Astrocyte (in vitro differentiated cells and primary cell): ENCODE measurements around the gene CFAP57. TPM values are rescaled to one million over a fixed set of nuclear protein-coding genes. Genes with fewer than 3 reads are reported as not detected.

Experiments
- DNase-seq: peaks from one replicate; pipeline ENCODE4 v3.0.0-alpha.2; 2010; ENCODE audit warnings: low read depth
- FAIRE-seq: peaks from 2 replicates; lab custom pipeline; 2011; peaks lifted over from hg19 to GRCh38; lab: Jason Lieb, UNC
- H2AFZ ChIP-seq: 2 replicates; pipeline ENCODE4 v1.6.0; 2012; ENCODE audit warnings: low read depth, low read length, inconsistent platforms
- H3K27ac ChIP-seq: 2 replicates; pipeline ENCODE4 v1.5.1; 2011; ENCODE audit warnings: low read depth, low read length, inconsistent platforms
- H3K27me3 ChIP-seq: 2 replicates; pipeline ENCODE4 v1.6.0; 2011; ENCODE audit warnings: low read length, inconsistent platforms; ENCODE audit not compliant: insufficient read depth
- H3K36me3 ChIP-seq: 2 replicates; pipeline ENCODE4 v1.5.1; 2011; ENCODE audit warnings: low read length, inconsistent platforms; ENCODE audit not compliant: insufficient read depth
- H3K4me1 ChIP-seq: 2 replicates; pipeline ENCODE4 v1.5.1; 2011; ENCODE audit warnings: low read length, inconsistent platforms; ENCODE audit not compliant: insufficient read depth
- H3K4me2 ChIP-seq: 2 replicates; pipeline ENCODE4 v1.6.0; 2012; ENCODE audit warnings: low read length, inconsistent platforms
- H3K4me3 ChIP-seq: 2 replicates; pipeline ENCODE4 v1.5.1; 2011; ENCODE audit warnings: low read depth, mild to moderate bottlenecking, low read length, inconsistent platforms; ENCODE audit not compliant: insufficient read depth
- H3K79me2 ChIP-seq: 2 replicates; pipeline ENCODE4 v1.6.0; 2012; ENCODE audit warnings: mild to moderate bottlenecking, low read length, inconsistent platforms; ENCODE audit not compliant: insufficient read depth
- H3K9ac ChIP-seq: 2 replicates; pipeline ENCODE4 v1.6.0; 2012; ENCODE audit warnings: mild to moderate bottlenecking, low read length, inconsistent platforms
- H3K9me3 ChIP-seq: 2 replicates; pipeline ENCODE4 v1.5.1; 2012; ENCODE audit warnings: low read depth, mild to moderate bottlenecking, low read length, inconsistent platforms; ENCODE audit not compliant: insufficient read depth
- H4K20me1 ChIP-seq: 2 replicates; pipeline ENCODE4 v1.6.0; 2012; ENCODE audit warnings: low read length, inconsistent platforms; ENCODE audit not compliant: insufficient read depth
- H3K27ac Mint-ChIP-seq: one replicate; pipeline ENCODE4 v1.8.0; 2021; ENCODE audit warnings: mild to moderate bottlenecking, mixed read lengths; ENCODE audit not compliant: unreplicated experiment
- H3K27me3 Mint-ChIP-seq: one replicate; pipeline ENCODE4 v1.8.0; 2021; ENCODE audit warnings: low read depth, mixed read lengths; ENCODE audit not compliant: unreplicated experiment
- H3K36me3 Mint-ChIP-seq: one replicate; pipeline ENCODE4 v1.8.0; 2021; ENCODE audit warnings: low read depth, mixed read lengths; ENCODE audit not compliant: unreplicated experiment
- H3K4me1 Mint-ChIP-seq: one replicate; pipeline ENCODE4 v1.8.0; 2021; ENCODE audit warnings: low read depth, mixed read lengths; ENCODE audit not compliant: unreplicated experiment
- H3K4me3 Mint-ChIP-seq: one replicate; pipeline ENCODE4 v1.8.0; 2021; ENCODE audit warnings: mild to moderate bottlenecking, moderate library complexity, mixed read lengths; ENCODE audit not compliant: unreplicated experiment
- H3K9me3 Mint-ChIP-seq: one replicate; pipeline ENCODE4 v1.8.0; 2021; ENCODE audit warnings: mild to moderate bottlenecking, mixed read lengths; ENCODE audit not compliant: unreplicated experiment
- EZH2 ChIP-seq: IDR thresholded peaks from 2 replicates; pipeline ENCODE4 v1.6.1; 2012; ENCODE audit warnings: mild to moderate bottlenecking, low read length, inconsistent platforms; ENCODE audit not compliant: insufficient read depth
- total RNA-seq: library from RNA; stranded (reverse); gene quantifications from 2 replicates; pipeline ENCODE4 v1.2.1, GENCODE V29; 2021
- TF ChIP-seq, protein P1 (sequence below): IDR thresholded peaks from 2 replicates; pipeline ENCODE4 v1.5.1; 2011; ENCODE audit warnings: low read depth, mild to moderate bottlenecking, inconsistent platforms, low read length, moderate library complexity; ENCODE audit not compliant: insufficient read depth

The CFAP57 gene
- total RNA-seq, 1 donor from 2014 or later: 0.18 TPM

DNA sequence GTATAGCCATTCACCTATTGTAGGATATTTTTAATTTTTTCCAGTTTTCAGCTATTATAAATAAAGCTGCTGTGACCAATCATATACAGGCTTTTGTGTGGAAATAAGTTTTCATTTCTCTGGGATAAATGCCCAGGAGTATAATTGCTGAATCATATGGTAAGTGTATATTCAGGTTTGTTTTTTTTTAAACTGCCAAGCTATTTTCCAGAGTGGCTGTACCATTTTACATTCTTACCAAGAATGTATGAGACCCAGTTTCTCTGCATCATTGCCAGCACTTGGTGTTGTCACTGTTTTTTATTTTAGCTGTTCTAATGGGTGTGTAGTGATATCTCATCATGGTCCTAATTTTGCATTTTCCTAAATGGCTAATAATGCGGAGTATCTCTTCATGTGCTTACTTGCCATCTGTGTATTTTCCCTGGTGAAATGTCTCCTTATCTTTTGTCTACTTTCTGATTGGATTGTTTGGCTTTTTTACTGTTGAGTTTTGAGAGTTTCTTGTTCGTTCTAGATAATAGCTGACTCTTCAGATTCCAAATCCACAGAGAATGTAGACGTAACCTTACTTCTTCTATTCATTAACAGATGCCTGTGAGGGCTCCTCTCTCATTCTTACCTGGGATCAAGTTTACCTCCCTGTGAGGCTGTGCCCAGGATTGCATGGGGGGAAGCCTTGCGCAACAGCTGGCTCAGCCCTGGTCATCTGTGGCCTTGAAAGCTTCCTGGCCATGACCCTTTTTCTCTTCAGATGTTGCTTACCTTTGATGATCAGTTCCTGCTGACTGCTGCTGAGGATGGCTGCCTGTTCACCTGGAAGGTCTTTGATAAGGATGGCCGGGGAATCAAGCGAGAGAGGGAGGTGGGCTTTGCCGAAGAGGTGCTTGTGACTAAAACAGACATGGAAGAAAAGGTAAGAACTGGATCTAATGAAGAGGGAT, 42.6 kb downstream of the CFAP57 start:
- H3K4me3 Mint-ChIP-seq: no peak overlapping the region
- TF ChIP-seq, protein P1, sequence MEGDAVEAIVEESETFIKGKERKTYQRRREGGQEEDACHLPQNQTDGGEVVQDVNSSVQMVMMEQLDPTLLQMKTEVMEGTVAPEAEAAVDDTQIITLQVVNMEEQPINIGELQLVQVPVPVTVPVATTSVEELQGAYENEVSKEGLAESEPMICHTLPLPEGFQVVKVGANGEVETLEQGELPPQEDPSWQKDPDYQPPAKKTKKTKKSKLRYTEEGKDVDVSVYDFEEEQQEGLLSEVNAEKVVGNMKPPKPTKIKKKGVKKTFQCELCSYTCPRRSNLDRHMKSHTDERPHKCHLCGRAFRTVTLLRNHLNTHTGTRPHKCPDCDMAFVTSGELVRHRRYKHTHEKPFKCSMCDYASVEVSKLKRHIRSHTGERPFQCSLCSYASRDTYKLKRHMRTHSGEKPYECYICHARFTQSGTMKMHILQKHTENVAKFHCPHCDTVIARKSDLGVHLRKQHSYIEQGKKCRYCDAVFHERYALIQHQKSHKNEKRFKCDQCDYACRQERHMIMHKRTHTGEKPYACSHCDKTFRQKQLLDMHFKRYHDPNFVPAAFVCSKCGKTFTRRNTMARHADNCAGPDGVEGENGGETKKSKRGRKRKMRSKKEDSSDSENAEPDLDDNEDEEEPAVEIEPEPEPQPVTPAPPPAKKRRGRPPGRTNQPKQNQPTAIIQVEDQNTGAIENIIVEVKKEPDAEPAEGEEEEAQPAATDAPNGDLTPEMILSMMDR: no peak
- TF ChIP-seq EZH2: no peak
- no peaks in the 10 kb centered on the region for H3K27me3 ChIP-seq
- no peaks in the 10 kb centered on the region for H3K9me3 Mint-ChIP-seq
- no peaks in the 10 kb centered on the region for H3K9me3 ChIP-seq
- H3K36me3 Mint-ChIP-seq: no peaks in the 10 kb centered on the region
- no peak overlapping the region for H3K27ac ChIP-seq
- H2AFZ ChIP-seq: no peak overlapping the region
- no peaks in the 10 kb centered on the region for H3K4me1 ChIP-seq
- no peak overlapping the region for H3K27ac Mint-ChIP-seq
- H3K79me2 ChIP-seq: no peaks in the 10 kb centered on the region
- no peaks in the 10 kb centered on the region for H3K4me1 Mint-ChIP-seq
- no peaks in the 10 kb centered on the region for H3K36me3 ChIP-seq
- H3K27me3 Mint-ChIP-seq: no peaks in the 10 kb centered on the region
- no peak overlapping the region for H3K4me2 ChIP-seq
- no peak for DNase-seq
- no peaks in the 10 kb centered on the region for H4K20me1 ChIP-seq
- H3K4me3 ChIP-seq: no peak overlapping the region
- H3K9ac ChIP-seq: no peak overlapping the region
- FAIRE-seq: no peak

DNA sequence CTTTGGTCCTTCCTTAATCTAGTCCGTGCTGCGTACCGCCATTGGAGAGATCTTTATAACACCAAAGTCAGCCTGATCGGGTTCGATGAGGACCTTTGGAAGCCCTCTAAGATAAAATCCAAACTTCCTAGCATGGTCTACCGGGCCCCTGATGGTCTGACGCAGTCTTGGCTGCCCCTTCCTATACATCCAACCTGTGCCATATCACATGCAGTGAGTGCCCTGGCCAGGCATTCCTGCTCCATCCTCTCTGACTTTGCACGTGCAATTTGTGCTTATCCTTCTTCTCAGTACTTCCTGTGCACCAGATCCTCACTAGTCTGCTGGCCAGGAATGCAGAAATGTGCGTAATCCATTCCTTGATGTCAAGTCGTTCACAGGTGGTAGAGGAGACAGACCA, 45.6 kb downstream of the CFAP57 start:
- no peaks in the 10 kb centered on the region for H3K4me1 ChIP-seq
- H3K4me3 ChIP-seq: no peak overlapping the region
- no peak overlapping the region for H3K4me3 Mint-ChIP-seq
- no peaks in the 10 kb centered on the region for H3K9me3 Mint-ChIP-seq
- no peak overlapping the region for H3K9ac ChIP-seq
- DNase-seq: no peak
- H3K4me1 Mint-ChIP-seq: no peaks in the 10 kb centered on the region
- H3K27ac Mint-ChIP-seq: no peak overlapping the region
- TF ChIP-seq EZH2: no peak
- TF ChIP-seq, protein P1: no peak
- H3K9me3 ChIP-seq: no peaks in the 10 kb centered on the region
- no peak overlapping the region for H2AFZ ChIP-seq
- H4K20me1 ChIP-seq: no peaks in the 10 kb centered on the region
- no peak overlapping the region for H3K4me2 ChIP-seq
- H3K36me3 ChIP-seq: no peaks in the 10 kb centered on the region
- H3K27me3 Mint-ChIP-seq: no peaks in the 10 kb centered on the region
- no peaks in the 10 kb centered on the region for H3K27me3 ChIP-seq
- FAIRE-seq: no peak
- no peaks in the 10 kb centered on the region for H3K36me3 Mint-ChIP-seq
- no peaks in the 10 kb centered on the region for H3K79me2 ChIP-seq
- no peak overlapping the region for H3K27ac ChIP-seq
